Body of pancreas (tissue), 4 donors: ENCODE results near the gene MNAT1. TPM values are rescaled to one million over a fixed set of nuclear protein-coding genes. Genes with fewer than 3 reads are reported as not detected.

Experiments used
- ATAC-seq: fragments of 150-250 bp; one replicate; pipeline ENCODE4 v1.9.1; 2016
- DNase-seq, 4 donors: peaks; one replicate each; pipeline ENCODE4 v3.0.0-alpha.2; 2019
- H3K27ac ChIP-seq, 4 donors: fragments of 200-600 bp; sonication (generic); 1 replicate in 3 of 4; 2 replicates in 1 of 4; pipeline versions ENCODE4 v1.5.1 to v1.6.1; 2016 to 2019; ENCODE audit warnings: mild to moderate bottlenecking in 1 of 4, mixed read lengths in 1 of 4, moderate library complexity in 1 of 4
- H3K27me3 ChIP-seq, 2 donors: fragments of 200-600 bp; sonication (generic); one replicate each; pipeline ENCODE4 v1.6.0; 2016; ENCODE audit warnings: mild to moderate bottlenecking in 1 of 2
- H3K36me3 ChIP-seq, 2 donors: fragments of 200-600 bp; sonication (generic); replicated peaks in 1 of 2; 2 replicates each; pipeline ENCODE4 v1.5.1; 2016; ENCODE audit warnings: low read depth in 2 of 2; ENCODE audit not compliant: insufficient read depth in 1 of 2
- H3K4me1 ChIP-seq: fragments of 200-600 bp; sonication (generic); one replicate; pipeline ENCODE4 v1.6.0; 2016
- H3K4me3 ChIP-seq, 2 donors: fragments of 200-600 bp; sonication (generic); 1 replicate in 1 of 2; 2 replicates in 1 of 2; pipeline ENCODE4 v1.5.1; 2016 to 2019
- H3K9me3 ChIP-seq, 3 donors: fragments of 200-600 bp; sonication (generic); 1 replicate in 2 of 3; 2 replicates in 1 of 3; pipeline ENCODE4 v1.5.1; 2016
- CTCF ChIP-seq, 7 experiments: fragments of 450-650 bp in 4 of 7; fragments of 200-600 bp in 3 of 7; sonication (generic) in 3 of 7; IDR thresholded peaks; one replicate each; pipeline ENCODE4 v1.5.1; 2016 to 2019; ENCODE audit warnings: antibody characterized with exemption in 7 of 7
- POLR2A ChIP-seq, 3 donors: fragments of 450-650 bp; IDR thresholded peaks; one replicate each; pipeline ENCODE4 v1.6.1; 2016; ENCODE audit warnings: antibody characterized with exemption in 3 of 3, mild to moderate bottlenecking in 2 of 3
- WGBS, 2 donors: methylation state at CpG; one replicate each; pipeline ENCODE4 v1.1.5; 2017; 5-methylcytosine and 5-hydroxymethylcytosine counted together
- intact Hi-C: fragments of 100-400 bp; cut with DNase I; formaldehyde crosslinking; loops from one replicate; pipeline ENCODE4 v1.15.1; 2023
- total RNA-seq, 2 donors: library from RNA; depleted of rRNA; stranded (reverse); fragments of >200 nt; gene quantifications; one replicate each; pipeline ENCODE4 v1.1.0, GENCODE V29; 2016

MNAT1 gene
- total RNA-seq, 2 donors from 2014 or later, result 14.0 to 37.2 TPM

- 93 to 100% methylated on average over 1 of the region's 1 CpG for WGBS, 2 donors
- Histone ChIP-seq H3K27me3 (no peaks in the 10 kb centered on the region), H3K36me3 (no peaks in the 10 kb centered on the region), H3K27ac (no peak overlapping the region), H3K4me3 (no peak overlapping the region), H3K9me3 (no peaks in the 10 kb centered on the region), H3K4me1 (no peaks in the 10 kb centered on the region)
- TF ChIP-seq POLR2A (IDR thresholded peaks at IDR 0.05) (no peak), CTCF (IDR thresholded peaks at IDR 0.05) (no peak)
- ATAC-seq (no peak), DNase-seq (no peak)
- intact Hi-C loops, result no loop called here
Measured at GRCh38 chr14:60931218-60931617, 196.7 kb downstream of the MNAT1 start.

GRCh38 chr14:60933920-60934655, 199.5 kb downstream of the MNAT1 start:
- no peak for TF ChIP-seq CTCF (IDR thresholded peaks at IDR 0.05)
- no peak for TF ChIP-seq POLR2A (IDR thresholded peaks at IDR 0.05)
- DNase-seq, result no peak
- Histone ChIP-seq H3K36me3 (no peaks in the 10 kb centered on the region), H3K4me3 (no peak overlapping the region), H3K27me3 (no peaks in the 10 kb centered on the region), H3K4me1 (no peaks in the 10 kb centered on the region), H3K9me3 (no peaks in the 10 kb centered on the region), H3K27ac (no peak overlapping the region)
- intact Hi-C loops, result no loop called here
- no peak for ATAC-seq
- WGBS, 2 donors, result 75 to 78% methylated on average over 8 of the region's 8 CpGs

GRCh38 chr14:60935319-60935718, 200.8 kb downstream of the MNAT1 start:
- Histone ChIP-seq H3K27ac (no peak overlapping the region), H3K9me3 (no peaks in the 10 kb centered on the region), H3K4me3 (no peak overlapping the region), H3K36me3 (no peaks in the 10 kb centered on the region), H3K4me1 (no peaks in the 10 kb centered on the region), H3K27me3 (no peaks in the 10 kb centered on the region)
- TF ChIP-seq POLR2A (IDR thresholded peaks at IDR 0.05), result no peak
- no peak for TF ChIP-seq CTCF (IDR thresholded peaks at IDR 0.05)
- no peak for ATAC-seq
- DNase-seq, result no peak
- intact Hi-C loops, result no loop called here

DNA sequence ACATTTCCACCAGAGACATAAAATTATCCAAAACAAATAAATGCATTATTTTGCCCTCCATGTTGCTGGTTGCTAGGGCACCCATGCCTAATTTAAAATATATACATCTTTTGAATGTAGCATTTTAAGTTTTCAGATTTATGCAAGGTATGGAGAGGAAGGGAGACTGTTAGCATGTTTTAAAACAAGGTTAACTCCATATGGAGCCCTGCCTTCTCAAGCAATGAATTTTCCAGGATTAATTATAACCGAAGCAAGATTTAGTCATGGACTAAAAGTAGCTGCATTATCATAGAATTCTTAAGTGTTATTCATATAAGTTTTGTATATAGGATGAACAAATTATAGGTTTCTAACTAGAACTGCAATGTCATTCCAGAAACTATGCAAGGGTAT, 209.1 kb downstream of the MNAT1 start:
- ATAC-seq (no peak), DNase-seq (no peak)
- no peaks in the 10 kb centered on the region for H3K27me3 ChIP-seq
- no peak overlapping the region for H3K27ac ChIP-seq
- intact Hi-C loops, result no loop called here
- no peaks in the 10 kb centered on the region for H3K9me3 ChIP-seq
- WGBS, 2 donors, result 88 to 89% methylated on average over 1 of the region's 1 CpG
- H3K4me3 ChIP-seq, result no peak overlapping the region
- no peaks in the 10 kb centered on the region for H3K36me3 ChIP-seq
- TF ChIP-seq CTCF (IDR thresholded peaks at IDR 0.05) (no peak), POLR2A (IDR thresholded peaks at IDR 0.05) (no peak)
- H3K4me1 ChIP-seq, result no peaks in the 10 kb centered on the region

- TF ChIP-seq POLR2A (IDR thresholded peaks at IDR 0.05), result no peak
- TF ChIP-seq CTCF (IDR thresholded peaks at IDR 0.05), result no peak
- Histone ChIP-seq H3K4me3 (no peak overlapping the region), H3K27ac (no peak overlapping the region), H3K4me1 (no peaks in the 10 kb centered on the region), H3K36me3 (no peaks in the 10 kb centered on the region), H3K9me3 (no peaks in the 10 kb centered on the region), H3K27me3 (no peaks in the 10 kb centered on the region)
- intact Hi-C loops, result no loop called here
- DNase-seq, result no peak
- ATAC-seq, result no peak
- WGBS, 2 donors, result 56 to 65% methylated on average over 4 of the region's 4 CpGs
Measured at GRCh38 chr14:60944204-60944603, 209.6 kb downstream of the MNAT1 start.
